Measurements from ENCODE around the gene COMMD1.

- TF ChIP-seq POLR2A (IDR thresholded peaks at IDR 0.05): no peak
- TF ChIP-seq, protein P1, sequence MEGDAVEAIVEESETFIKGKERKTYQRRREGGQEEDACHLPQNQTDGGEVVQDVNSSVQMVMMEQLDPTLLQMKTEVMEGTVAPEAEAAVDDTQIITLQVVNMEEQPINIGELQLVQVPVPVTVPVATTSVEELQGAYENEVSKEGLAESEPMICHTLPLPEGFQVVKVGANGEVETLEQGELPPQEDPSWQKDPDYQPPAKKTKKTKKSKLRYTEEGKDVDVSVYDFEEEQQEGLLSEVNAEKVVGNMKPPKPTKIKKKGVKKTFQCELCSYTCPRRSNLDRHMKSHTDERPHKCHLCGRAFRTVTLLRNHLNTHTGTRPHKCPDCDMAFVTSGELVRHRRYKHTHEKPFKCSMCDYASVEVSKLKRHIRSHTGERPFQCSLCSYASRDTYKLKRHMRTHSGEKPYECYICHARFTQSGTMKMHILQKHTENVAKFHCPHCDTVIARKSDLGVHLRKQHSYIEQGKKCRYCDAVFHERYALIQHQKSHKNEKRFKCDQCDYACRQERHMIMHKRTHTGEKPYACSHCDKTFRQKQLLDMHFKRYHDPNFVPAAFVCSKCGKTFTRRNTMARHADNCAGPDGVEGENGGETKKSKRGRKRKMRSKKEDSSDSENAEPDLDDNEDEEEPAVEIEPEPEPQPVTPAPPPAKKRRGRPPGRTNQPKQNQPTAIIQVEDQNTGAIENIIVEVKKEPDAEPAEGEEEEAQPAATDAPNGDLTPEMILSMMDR (IDR thresholded peaks at IDR 0.05): no peak
These were observed 231.7 kb downstream of the COMMD1 start for GRCh38 chr2:62136956-62137830.

All from thyroid gland (tissue), 4 donors.